ENCODE measurements around the gene TMEM164. TPM values are rescaled to one million over a fixed set of nuclear protein-coding genes. Genes with fewer than 3 reads are reported as not detected.

Gene TMEM164
- total RNA-seq, 2 donors from 2014 or later, result 45.5 to 445 TPM

DNA sequence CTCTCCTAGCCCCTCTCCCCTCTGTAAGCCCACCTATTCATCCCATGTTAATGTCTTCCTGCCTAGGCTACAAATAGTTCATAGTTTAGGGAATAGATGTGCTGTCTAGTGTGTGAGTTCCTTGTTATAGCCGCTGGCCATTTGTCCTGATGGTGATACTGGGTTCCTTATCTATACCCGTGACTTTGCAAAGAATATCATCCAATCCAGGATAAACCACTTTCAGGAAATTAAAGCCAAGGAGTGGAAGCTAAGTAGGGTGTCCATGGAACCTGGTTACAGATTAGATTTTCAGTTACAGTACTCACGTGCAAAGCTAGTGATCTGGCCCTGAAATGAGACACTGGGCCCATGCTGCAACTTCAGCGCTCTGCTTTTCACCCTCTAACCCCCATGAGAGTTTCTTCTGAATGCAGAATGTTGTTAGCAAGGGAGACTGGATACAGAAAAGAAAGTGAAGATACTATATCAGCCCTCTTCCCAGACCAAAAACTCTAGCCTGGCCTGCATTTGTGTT, 111.4 kb downstream of the TMEM164 start:
- H3K27me3 ChIP-seq (replicated peaks; ENCODE audit: insufficient read depth), result no peaks in the 10 kb centered on the region
- intact Hi-C loops (cut with DNase I), result loop anchor here (10.0 kb wide), 1 partner anchor 110 kb away; the partner anchor contains the start of gene TMEM164
- H3K27ac ChIP-seq, result no peak overlapping the region
- no peaks in the 10 kb centered on the region for H3K9me3 ChIP-seq
- whole genome bisulfite sequencing, result 97% methylated on average over 4 of the region's 4 CpGs
- no peak for TF ChIP-seq POLR2AphosphoS5 (IDR thresholded peaks at IDR 0.05)
- TF ChIP-seq, protein P1, sequence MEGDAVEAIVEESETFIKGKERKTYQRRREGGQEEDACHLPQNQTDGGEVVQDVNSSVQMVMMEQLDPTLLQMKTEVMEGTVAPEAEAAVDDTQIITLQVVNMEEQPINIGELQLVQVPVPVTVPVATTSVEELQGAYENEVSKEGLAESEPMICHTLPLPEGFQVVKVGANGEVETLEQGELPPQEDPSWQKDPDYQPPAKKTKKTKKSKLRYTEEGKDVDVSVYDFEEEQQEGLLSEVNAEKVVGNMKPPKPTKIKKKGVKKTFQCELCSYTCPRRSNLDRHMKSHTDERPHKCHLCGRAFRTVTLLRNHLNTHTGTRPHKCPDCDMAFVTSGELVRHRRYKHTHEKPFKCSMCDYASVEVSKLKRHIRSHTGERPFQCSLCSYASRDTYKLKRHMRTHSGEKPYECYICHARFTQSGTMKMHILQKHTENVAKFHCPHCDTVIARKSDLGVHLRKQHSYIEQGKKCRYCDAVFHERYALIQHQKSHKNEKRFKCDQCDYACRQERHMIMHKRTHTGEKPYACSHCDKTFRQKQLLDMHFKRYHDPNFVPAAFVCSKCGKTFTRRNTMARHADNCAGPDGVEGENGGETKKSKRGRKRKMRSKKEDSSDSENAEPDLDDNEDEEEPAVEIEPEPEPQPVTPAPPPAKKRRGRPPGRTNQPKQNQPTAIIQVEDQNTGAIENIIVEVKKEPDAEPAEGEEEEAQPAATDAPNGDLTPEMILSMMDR (IDR thresholded peaks at IDR 0.05), result no peak
- TF ChIP-seq POLR2A (IDR thresholded peaks at IDR 0.05), result no peak
- H3K4me3 ChIP-seq, result no peak overlapping the region
- no peak for DNase-seq (ENCODE audit: low spot score)
- H3K36me3 ChIP-seq, result no peaks in the 10 kb centered on the region
- H3K4me1 ChIP-seq (replicated peaks), result no peaks in the 10 kb centered on the region

DNA sequence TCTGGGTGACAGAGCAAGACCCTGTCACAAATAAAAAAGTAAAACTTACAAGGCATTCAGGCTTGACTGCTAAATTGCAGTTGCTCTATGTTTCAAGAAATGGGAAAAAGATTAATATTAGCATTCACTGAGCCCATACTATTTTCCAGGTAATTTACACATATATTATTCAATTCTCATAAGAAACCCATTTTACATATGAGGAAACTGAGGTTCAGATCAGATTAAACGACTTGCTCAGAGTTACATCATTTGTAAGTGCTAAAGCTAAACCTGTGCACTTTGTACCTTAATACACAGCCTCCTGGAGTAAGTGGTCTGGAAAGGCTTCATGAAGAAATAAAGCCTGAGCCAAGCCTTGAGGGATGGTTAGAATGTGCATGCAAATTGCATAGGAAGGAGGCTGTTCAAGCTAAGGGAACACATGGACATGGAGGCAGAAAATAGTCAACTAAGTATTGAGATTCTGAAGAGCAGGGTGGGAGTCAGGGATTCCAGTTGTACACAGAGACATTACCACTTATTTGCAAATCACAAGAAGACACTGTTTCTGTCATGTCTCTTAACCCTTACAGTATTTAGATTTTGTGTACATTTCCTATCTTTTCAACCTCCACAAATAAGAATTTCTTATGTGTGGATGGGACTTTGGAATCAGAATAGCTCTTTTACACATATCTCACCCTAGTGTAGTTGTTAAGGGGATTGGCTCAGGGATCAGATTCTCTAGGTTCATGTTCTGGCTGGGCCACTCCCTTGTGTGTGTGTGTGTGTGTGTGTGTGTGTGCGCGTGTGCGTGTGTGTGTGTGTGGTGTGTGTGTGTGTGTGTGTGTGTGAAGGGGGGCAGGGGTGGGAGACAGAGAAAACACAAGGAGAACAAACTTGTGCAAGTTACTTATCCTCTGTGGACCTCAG, 113.4 kb downstream of the TMEM164 start:
- Histone ChIP-seq H3K4me1 (replicated peaks) (no peaks in the 10 kb centered on the region), H3K27ac (no peak overlapping the region), H3K36me3 (no peaks in the 10 kb centered on the region), H3K9me3 (no peaks in the 10 kb centered on the region), H3K27me3 (replicated peaks; ENCODE audit: insufficient read depth) (no peaks in the 10 kb centered on the region), H3K4me3 (no peak overlapping the region)
- DNase-seq (ENCODE audit: low spot score), result no peak
- TF ChIP-seq POLR2A (IDR thresholded peaks at IDR 0.05) (no peak), POLR2AphosphoS5 (IDR thresholded peaks at IDR 0.05) (no peak)
- 93% methylated on average over 4 of the region's 4 CpGs for WGBS
- intact Hi-C loops (cut with DNase I), result loop anchor here (10.0 kb wide), 1 partner anchor 112 kb away; the partner anchor contains the start of gene TMEM164

DNA sequence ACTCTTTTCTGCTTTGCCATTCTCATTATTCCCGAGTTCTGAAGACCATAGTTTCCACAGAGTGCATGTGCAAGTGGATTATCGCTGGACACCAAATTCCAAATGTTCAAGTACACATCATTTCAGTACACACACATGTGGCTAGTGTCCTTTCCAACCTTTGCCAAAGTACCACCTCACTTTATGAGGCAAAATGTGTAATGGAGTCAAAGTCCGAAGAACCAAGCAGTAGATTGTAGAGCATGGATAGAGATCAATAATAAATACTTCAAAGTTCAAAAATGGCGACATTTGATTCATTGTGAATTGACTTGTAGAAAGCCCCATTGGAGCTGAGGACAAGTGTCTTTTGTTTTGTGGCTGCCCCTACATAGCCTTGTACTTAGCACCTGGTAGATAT, 115.6 kb downstream of the TMEM164 start:
- Histone ChIP-seq H3K27ac (no peak overlapping the region), H3K36me3 (no peaks in the 10 kb centered on the region), H3K9me3 (no peaks in the 10 kb centered on the region), H3K4me1 (replicated peaks) (no peaks in the 10 kb centered on the region), H3K4me3 (no peak overlapping the region), H3K27me3 (replicated peaks; ENCODE audit: insufficient read depth) (no peaks in the 10 kb centered on the region)
- TF ChIP-seq POLR2AphosphoS5 (IDR thresholded peaks at IDR 0.05), result no peak
- TF ChIP-seq, protein P1 (IDR thresholded peaks at IDR 0.05), result no peak
- no peak for TF ChIP-seq POLR2A (IDR thresholded peaks at IDR 0.05)
- no peak for DNase-seq (ENCODE audit: low spot score)
- 93% methylated on average over 4 of the region's 4 CpGs for WGBS
- intact Hi-C loops (cut with DNase I), result loop anchor here (10.0 kb wide), 1 partner anchor 114 kb away; the partner anchor contains the start of gene TMEM164

DNA sequence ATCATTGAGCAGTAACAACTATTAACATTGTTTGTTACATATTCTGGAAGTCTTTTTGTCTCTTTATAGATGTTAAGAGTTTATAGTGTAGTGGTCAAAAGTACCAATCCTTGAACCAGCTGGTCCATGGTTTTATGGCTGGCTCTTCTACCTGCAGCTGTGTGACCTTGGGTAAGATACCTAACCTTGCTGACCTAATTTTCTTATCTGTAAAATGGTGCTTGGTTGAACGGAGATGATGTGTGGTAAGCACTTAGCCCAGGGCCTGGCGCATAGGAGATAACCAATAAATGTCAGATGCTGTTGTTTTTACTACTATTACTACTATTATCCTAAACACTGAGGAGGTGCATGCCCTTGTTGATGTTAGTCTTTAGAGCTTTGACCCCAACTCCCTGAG, 116.6 kb downstream of the TMEM164 start:
- no peaks in the 10 kb centered on the region for H3K9me3 ChIP-seq
- DNase-seq (ENCODE audit: low spot score), result no peak
- H3K4me1 ChIP-seq (replicated peaks), result no peaks in the 10 kb centered on the region
- intact Hi-C loops (cut with DNase I), result loop anchor here (10.0 kb wide), 1 partner anchor 115 kb away; the partner anchor contains the start of gene TMEM164
- TF ChIP-seq, protein P1 (IDR thresholded peaks at IDR 0.05), result no peak
- WGBS, result 40% methylated on average over 2 of the region's 2 CpGs
- H3K27me3 ChIP-seq (replicated peaks; ENCODE audit: insufficient read depth), result no peaks in the 10 kb centered on the region
- H3K4me3 ChIP-seq, result no peak overlapping the region
- no peaks in the 10 kb centered on the region for H3K36me3 ChIP-seq
- H3K27ac ChIP-seq, result peak overlapping the region; percentile 51 to 58

DNA sequence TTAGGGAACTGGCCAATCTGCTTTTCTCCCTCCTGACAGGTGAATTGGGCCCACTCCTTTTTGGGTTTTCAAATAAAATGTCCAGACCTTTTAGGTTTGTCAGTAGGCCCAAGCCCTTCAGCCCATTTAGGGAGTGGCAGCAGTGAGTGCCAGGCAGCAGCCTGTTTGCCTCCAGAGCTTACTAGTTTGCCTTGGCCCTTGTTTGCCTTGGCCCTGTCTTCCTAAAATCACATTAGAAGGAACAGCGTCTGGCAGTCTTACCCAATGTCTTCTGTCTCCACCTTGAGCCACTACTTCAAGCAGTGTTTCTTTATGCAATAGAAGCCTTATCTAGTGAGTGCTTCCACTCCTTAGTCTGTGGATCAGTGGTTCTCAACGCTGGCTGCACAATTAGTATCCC, 117.1 kb downstream of the TMEM164 start:
- H3K4me1 ChIP-seq (replicated peaks), result no peaks in the 10 kb centered on the region
- TF ChIP-seq POLR2AphosphoS5 (IDR thresholded peaks at IDR 0.05) (peak; percentile 61), POLR2A (IDR thresholded peaks at IDR 0.05) (no peak)
- TF ChIP-seq, protein P1 (IDR thresholded peaks at IDR 0.05), result peak in 1 of 4 experiments; percentile 9
- no peaks in the 10 kb centered on the region for H3K9me3 ChIP-seq
- peak; percentile 80 for DNase-seq (ENCODE audit: low spot score)
- WGBS, result 11% methylated on average over 2 of the region's 2 CpGs
- no peak overlapping the region for H3K4me3 ChIP-seq
- intact Hi-C loops (cut with DNase I), result no loop called here
- H3K27me3 ChIP-seq (replicated peaks; ENCODE audit: insufficient read depth), result no peaks in the 10 kb centered on the region
- H3K36me3 ChIP-seq, result no peaks in the 10 kb centered on the region
- H3K27ac ChIP-seq, result peak overlapping the region; percentile 51 to 58
